Measurements from ENCODE around the gene RTP5. TPM values are rescaled to one million over a fixed set of nuclear protein-coding genes. Genes with fewer than 3 reads are reported as not detected.
"Not testable (repeated sequence)": the region's sequence is repeated elsewhere in the genome, so short reads cannot be mapped to it uniquely, and the experiment has no call there.

The RTP5 gene
- not detected for total RNA-seq

GRCh38 chr2:241869087-241869961 is at the start of gene RTP5:
Gene RTP5, plus strand, starts transcription at chr2:241869729. Its CDS starts 28 bp downstream, at chr2:241869757.
- Mint-ChIP-seq H3K4me1 (ENCODE audit: low read depth) (peaks cover 40% of the 10 kb centered on the region), H3K9me3 (no peaks in the 10 kb centered on the region), H3K36me3 (ENCODE audit: low read depth) (no peaks in the 10 kb centered on the region), H3K4me3 (no peak within 1 kb of the TSS), H3K27me3 (ENCODE audit: low read depth) (peaks cover 4% of the 10 kb centered on the region), H3K27ac (no peak within 1 kb of the TSS)
- CTCF ChIA-PET, result interaction anchor here (0.6 to 3.6 kb wide), 7 partner anchors 9 to 167 kb away, joined by 3 to 31 read pairs (median 5); partner anchors contain the start of genes D2HGDH and ING5
- intact Hi-C loops (cut with micrococcal nuclease), result no loop called here
- no peak for DNase-seq

GRCh38 chr2:241819947-241820624 is 49.4 kb upstream of the RTP5 start:
- H3K4me1 Mint-ChIP-seq (ENCODE audit: low read depth), result peaks cover 18% of the 10 kb centered on the region
- H3K27me3 Mint-ChIP-seq (ENCODE audit: low read depth); CTCF ChIA-PET; DNase-seq; H3K4me3 Mint-ChIP-seq; H3K9me3 Mint-ChIP-seq; H3K27ac Mint-ChIP-seq; intact Hi-C loops (cut with micrococcal nuclease); H3K36me3 Mint-ChIP-seq (ENCODE audit: low read depth): not testable (repeated sequence)

- peaks cover 18% of the 10 kb centered on the region for H3K4me1 Mint-ChIP-seq (ENCODE audit: low read depth)
- H3K4me3 Mint-ChIP-seq, result peak overlapping the region; percentile 65
- intact Hi-C loops (cut with micrococcal nuclease), result no loop called here
- H3K9me3 Mint-ChIP-seq, result no peaks in the 10 kb centered on the region
- H3K27ac Mint-ChIP-seq, result no peak overlapping the region
- CTCF ChIA-PET, result no interaction called here
- DNase-seq, result no peak
- H3K27me3 Mint-ChIP-seq (ENCODE audit: low read depth), result peaks cover 3% of the 10 kb centered on the region
- H3K36me3 Mint-ChIP-seq (ENCODE audit: low read depth), result peaks cover 5% of the 10 kb centered on the region
Measured at GRCh38 chr2:241820625-241821384, 48.7 kb upstream of the RTP5 start.

DNA sequence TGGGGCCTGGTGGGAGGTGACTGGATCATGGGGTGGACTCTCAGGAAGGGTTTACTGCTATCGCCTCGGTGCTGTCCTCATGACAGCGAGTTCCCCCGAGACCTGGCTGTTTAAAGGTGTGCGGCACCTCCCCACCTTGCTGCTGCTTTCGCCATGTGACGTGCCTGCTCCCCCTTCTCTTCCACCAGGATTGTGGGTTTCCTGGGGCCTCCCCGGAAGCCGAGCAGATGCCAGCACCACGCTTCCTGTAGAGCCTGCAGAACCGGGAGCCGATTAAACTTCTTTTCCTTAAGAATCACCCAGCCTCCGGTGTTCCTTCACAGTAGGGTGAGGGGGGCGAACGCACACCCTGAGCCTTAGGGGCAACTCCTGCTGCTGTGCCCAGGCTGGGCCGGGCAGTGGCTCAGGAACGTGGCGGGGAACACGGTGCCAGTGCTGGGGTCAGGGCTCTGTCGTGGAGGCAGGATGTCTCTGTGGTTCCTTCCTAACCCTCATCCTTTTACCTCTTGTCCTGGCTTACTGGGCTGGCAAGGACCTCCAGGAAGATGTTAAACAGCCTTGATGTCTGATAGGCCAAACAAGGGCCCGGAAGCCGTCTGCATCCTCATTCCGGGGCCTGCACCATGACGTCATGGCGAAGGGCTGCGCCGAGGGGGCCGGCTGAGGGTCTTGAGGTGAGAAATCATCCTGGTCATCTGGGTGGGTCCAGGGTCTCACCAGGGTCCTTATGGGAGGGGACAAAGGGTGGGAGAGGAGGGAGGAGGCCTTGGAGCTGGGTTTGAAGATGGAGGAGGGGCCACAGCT is 47.9 kb upstream of the RTP5 start:
- H3K4me3 Mint-ChIP-seq, result peak overlapping the region; percentile 65

GRCh38 chr2:241822264-241822623 is 47.3 kb upstream of the RTP5 start:
- H3K4me3 Mint-ChIP-seq, result peak overlapping the region; percentile 65
- DNase-seq, result no peak
- CTCF ChIA-PET, result no interaction called here
- intact Hi-C loops (cut with micrococcal nuclease), result no loop called here
- H3K4me1 Mint-ChIP-seq (ENCODE audit: low read depth), result peaks cover 18% of the 10 kb centered on the region
- H3K9me3 Mint-ChIP-seq, result peaks cover 12% of the 10 kb centered on the region
- peaks cover 3% of the 10 kb centered on the region for H3K27me3 Mint-ChIP-seq (ENCODE audit: low read depth)
- no peak overlapping the region for H3K27ac Mint-ChIP-seq
- H3K36me3 Mint-ChIP-seq (ENCODE audit: low read depth), result peaks cover 9% of the 10 kb centered on the region

More for the DNA sequence above, 47.9 kb upstream of the RTP5 start:
- peaks cover 18% of the 10 kb centered on the region for H3K4me1 Mint-ChIP-seq (ENCODE audit: low read depth)
- H3K9me3 Mint-ChIP-seq, result peaks cover 6% of the 10 kb centered on the region
- intact Hi-C loops (cut with micrococcal nuclease), result no loop called here
- CTCF ChIA-PET, result no interaction called here
- H3K36me3 Mint-ChIP-seq (ENCODE audit: low read depth), result peaks cover 7% of the 10 kb centered on the region
- peak overlapping the region; percentile 81 for H3K27ac Mint-ChIP-seq
- peak; percentile 46 for DNase-seq
- H3K27me3 Mint-ChIP-seq (ENCODE audit: low read depth), result peaks cover 3% of the 10 kb centered on the region

- H3K27ac Mint-ChIP-seq, result peak overlapping the region; percentile 25
- H3K9me3 Mint-ChIP-seq, result peaks cover 20% of the 10 kb centered on the region
- intact Hi-C loops (cut with micrococcal nuclease); H3K27me3 Mint-ChIP-seq (ENCODE audit: low read depth); H3K4me3 Mint-ChIP-seq; DNase-seq; CTCF ChIA-PET: not testable (repeated sequence)
- peaks cover 14% of the 10 kb centered on the region for H3K36me3 Mint-ChIP-seq (ENCODE audit: low read depth)
- H3K4me1 Mint-ChIP-seq (ENCODE audit: low read depth), result peaks cover 14% of the 10 kb centered on the region
Measured at GRCh38 chr2:241823531-241824437, 45.7 kb upstream of the RTP5 start.

DNA sequence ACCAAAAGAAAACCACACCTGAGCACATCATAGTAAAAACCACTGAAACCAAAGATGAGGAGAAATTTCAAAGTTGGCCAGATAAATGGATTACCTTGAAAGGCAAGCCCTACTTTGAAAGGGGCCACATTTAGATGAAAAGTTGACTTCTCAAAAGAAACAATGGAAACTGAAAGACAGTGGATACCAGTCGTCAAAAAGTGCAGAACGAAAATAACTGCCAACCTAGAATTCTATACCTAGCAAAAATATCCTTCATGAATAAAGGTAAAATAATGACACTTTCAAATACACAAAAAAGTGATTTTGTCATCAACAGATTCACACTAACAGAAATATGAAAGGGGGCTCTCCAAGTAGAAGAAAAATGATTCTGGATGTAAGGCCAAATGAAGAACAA is 42.1 kb upstream of the RTP5 start:
- CTCF ChIA-PET, result no interaction called here
- H3K36me3 Mint-ChIP-seq (ENCODE audit: low read depth), result peaks cover 14% of the 10 kb centered on the region
- H3K27me3 Mint-ChIP-seq (ENCODE audit: low read depth), result peaks cover 14% of the 10 kb centered on the region

GRCh38 chr2:241833101-241833663 is 36.3 kb upstream of the RTP5 start:
- CTCF ChIA-PET, result no interaction called here
- intact Hi-C loops (cut with micrococcal nuclease), result no loop called here
- Mint-ChIP-seq H3K4me3 (no peak overlapping the region), H3K9me3 (peaks cover 2% of the 10 kb centered on the region), H3K4me1 (ENCODE audit: low read depth) (peaks cover 6% of the 10 kb centered on the region), H3K27me3 (ENCODE audit: low read depth) (peaks cover 28% of the 10 kb centered on the region), H3K36me3 (ENCODE audit: low read depth) (peaks cover 3% of the 10 kb centered on the region), H3K27ac (no peak overlapping the region)
- DNase-seq, result no peak

More for the DNA sequence above, 42.1 kb upstream of the RTP5 start:
- H3K9me3 Mint-ChIP-seq, result peaks cover 20% of the 10 kb centered on the region
- H3K27ac Mint-ChIP-seq, result no peak overlapping the region
- intact Hi-C loops (cut with micrococcal nuclease), result no loop called here
- H3K4me3 Mint-ChIP-seq, result no peak overlapping the region
- peaks cover 7% of the 10 kb centered on the region for H3K4me1 Mint-ChIP-seq (ENCODE audit: low read depth)
- DNase-seq, result no peak

- Mint-ChIP-seq H3K4me1 (ENCODE audit: low read depth) (peaks cover 11% of the 10 kb centered on the region), H3K27me3 (ENCODE audit: low read depth) (peaks cover 24% of the 10 kb centered on the region)
- H3K9me3 Mint-ChIP-seq; H3K36me3 Mint-ChIP-seq (ENCODE audit: low read depth); DNase-seq; intact Hi-C loops (cut with micrococcal nuclease); H3K27ac Mint-ChIP-seq; H3K4me3 Mint-ChIP-seq: not testable (repeated sequence)
- CTCF ChIA-PET, result interaction anchor here (1.3 kb wide), 1 partner anchor 33 kb away, joined by 3 read pairs; no protein-coding TSS in a partner anchor
Measured at GRCh38 chr2:241833756-241834526, 35.6 kb upstream of the RTP5 start.

DNA sequence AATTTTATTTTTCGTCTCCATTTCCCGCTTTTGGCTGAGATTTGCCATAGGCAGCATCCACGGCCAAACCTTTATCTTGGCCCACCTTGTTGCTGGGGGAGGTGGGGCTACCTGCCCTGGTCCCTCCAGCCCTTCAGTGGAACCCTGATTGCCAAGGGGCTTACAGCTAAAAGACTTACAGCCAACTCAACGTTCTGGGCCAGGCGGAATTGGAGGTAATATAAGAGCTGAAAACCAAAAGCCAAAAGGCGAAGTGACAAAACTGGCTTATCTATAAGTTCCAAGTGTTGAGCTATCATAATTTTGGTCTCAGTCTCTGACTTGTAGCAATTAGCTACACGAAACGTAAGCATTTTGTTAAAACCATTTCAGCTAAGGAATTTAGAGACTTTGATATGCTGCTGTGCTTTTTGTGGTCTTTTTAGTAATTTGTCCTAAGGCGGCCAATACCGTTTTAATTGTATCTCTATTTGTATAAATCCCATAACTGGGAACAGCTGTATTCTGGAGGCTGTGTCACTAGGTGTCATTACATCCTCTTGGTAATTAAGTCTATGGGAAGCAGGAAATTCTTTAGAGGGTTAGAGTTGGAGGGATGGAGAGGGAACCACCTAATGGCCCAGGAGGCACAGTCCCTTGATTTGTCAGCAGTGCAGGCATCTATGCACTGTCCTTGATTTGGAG is 34.9 kb upstream of the RTP5 start:
- CTCF ChIA-PET, result interaction anchor here (1.3 to 1.8 kb wide), 2 partner anchors 32 to 44 kb away, joined by 3 to 7 read pairs; no protein-coding TSS in a partner anchor
- no peak for DNase-seq
- H3K4me3 Mint-ChIP-seq, result no peak overlapping the region
- H3K9me3 Mint-ChIP-seq, result no peaks in the 10 kb centered on the region
- peaks cover 11% of the 10 kb centered on the region for H3K4me1 Mint-ChIP-seq (ENCODE audit: low read depth)
- peaks cover 19% of the 10 kb centered on the region for H3K27me3 Mint-ChIP-seq (ENCODE audit: low read depth)
- H3K27ac Mint-ChIP-seq, result no peak overlapping the region
- H3K36me3 Mint-ChIP-seq (ENCODE audit: low read depth), result no peaks in the 10 kb centered on the region
- intact Hi-C loops (cut with micrococcal nuclease), result no loop called here

Data from activated naive CD4-positive, alpha-beta T cell treated with anti-CD3 and anti-CD28 coated beads for 36 hours (primary cell).